ENCODE measurements around the gene CARMIL1. TPM values are rescaled to one million over a fixed set of nuclear protein-coding genes. Genes with fewer than 3 reads are reported as not detected.
A peak's percentile ranks its signal among the peaks of the same experiment; 100 is the strongest.

The CARMIL1 gene
- total RNA-seq, 1 experiment from 2014 or later, result 25.2 TPM

DNA sequence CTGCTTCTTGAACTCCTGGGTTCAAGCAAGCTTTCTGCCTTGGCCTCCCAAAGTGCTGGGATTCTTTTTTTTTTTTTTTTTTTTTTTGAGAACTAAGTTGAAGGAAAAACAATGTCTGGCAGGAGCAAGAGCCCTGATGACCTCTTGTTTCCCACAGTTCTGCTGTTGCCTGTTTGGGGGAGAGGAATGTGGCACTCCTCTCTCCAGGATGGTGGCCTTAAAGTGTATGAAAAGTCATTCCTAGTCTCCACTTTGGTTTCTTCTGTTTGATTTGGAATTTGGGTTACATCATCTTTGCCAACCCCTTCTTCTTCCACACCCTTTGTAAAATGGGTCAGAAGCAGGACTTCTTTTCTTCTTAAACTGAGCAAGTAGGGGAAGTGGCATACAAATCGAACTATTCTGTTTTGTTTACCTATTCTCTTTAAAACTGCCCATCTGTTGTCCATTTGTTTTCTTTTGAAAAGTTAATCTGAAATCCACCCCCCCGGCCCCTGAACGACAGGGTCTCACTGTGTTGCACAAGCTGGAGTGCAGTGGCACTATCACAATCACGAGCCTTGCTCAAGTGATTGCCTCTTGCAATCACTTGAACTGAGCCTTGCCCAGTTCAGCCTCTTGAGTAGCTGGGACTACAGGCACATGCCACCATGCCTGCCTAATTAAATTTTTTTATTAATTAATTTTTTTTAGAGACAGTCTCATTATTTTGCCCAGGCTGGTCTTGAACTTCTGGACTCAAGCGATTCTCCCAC is 11.3 kb downstream of the CARMIL1 start:
- H3K27me3 Mint-ChIP-seq (ENCODE audit: insufficient read depth, unreplicated experiment), result no peaks in the 10 kb centered on the region
- CTCF ChIA-PET, result interaction anchor here (0.7 kb wide), 1 partner anchor 112 kb away, joined by 5 read pairs; no protein-coding TSS in a partner anchor
- no peak for DNase-seq (ENCODE audit: unreplicated experiment)
- no peaks in the 10 kb centered on the region for H3K9me3 Mint-ChIP-seq (ENCODE audit: unreplicated experiment)
- no TSS peak for BruUV-seq (replicated peaks)
- TF ChIP-seq, protein P1, sequence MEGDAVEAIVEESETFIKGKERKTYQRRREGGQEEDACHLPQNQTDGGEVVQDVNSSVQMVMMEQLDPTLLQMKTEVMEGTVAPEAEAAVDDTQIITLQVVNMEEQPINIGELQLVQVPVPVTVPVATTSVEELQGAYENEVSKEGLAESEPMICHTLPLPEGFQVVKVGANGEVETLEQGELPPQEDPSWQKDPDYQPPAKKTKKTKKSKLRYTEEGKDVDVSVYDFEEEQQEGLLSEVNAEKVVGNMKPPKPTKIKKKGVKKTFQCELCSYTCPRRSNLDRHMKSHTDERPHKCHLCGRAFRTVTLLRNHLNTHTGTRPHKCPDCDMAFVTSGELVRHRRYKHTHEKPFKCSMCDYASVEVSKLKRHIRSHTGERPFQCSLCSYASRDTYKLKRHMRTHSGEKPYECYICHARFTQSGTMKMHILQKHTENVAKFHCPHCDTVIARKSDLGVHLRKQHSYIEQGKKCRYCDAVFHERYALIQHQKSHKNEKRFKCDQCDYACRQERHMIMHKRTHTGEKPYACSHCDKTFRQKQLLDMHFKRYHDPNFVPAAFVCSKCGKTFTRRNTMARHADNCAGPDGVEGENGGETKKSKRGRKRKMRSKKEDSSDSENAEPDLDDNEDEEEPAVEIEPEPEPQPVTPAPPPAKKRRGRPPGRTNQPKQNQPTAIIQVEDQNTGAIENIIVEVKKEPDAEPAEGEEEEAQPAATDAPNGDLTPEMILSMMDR (IDR thresholded peaks at IDR 0.05; ENCODE audit: unreplicated experiment), result no peak
- no peaks in the 10 kb centered on the region for H3K4me1 Mint-ChIP-seq (ENCODE audit: insufficient read depth, unreplicated experiment)
- POLR2A ChIA-PET, result no interaction called here
- intact Hi-C loops (cut with micrococcal nuclease), result no loop called here
- peaks cover 11% of the 10 kb centered on the region for H3K36me3 Mint-ChIP-seq (ENCODE audit: insufficient read depth, unreplicated experiment)
- no peak overlapping the region for H3K4me3 Mint-ChIP-seq (ENCODE audit: unreplicated experiment)
- H3K27ac Mint-ChIP-seq (ENCODE audit: low read depth, unreplicated experiment), result no peak overlapping the region

DNA sequence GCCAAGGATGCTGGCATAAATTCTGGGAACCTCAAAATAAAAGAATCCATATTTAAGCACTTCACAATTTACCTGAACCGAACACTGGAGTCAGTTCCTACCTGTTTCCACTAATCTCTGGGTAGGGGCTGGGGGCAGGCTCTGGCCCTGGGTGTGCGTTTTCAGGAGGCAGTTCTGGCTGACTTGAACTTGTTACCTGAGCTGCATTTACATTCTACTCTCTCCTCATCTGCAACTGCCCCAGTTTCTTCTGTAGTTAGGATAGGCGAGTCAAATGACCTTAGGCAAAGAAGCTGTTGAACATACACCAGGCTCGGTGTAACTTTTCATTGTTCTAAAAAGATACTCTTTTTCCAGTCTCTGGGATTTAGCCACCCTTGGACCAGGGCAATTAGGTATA is 13.2 kb downstream of the CARMIL1 start:
- ChIA-PET POLR2A (interaction anchor here (1.0 to 5.6 kb wide), 3 partner anchors 11 to 22 kb away, joined by 3 to 32 read pairs (median 6); partner anchors contain the start of gene CARMIL1), CTCF (interaction anchor here (0.6 to 1.4 kb wide), 2 partner anchors 13 to 416 kb away, joined by 4 read pairs; partner anchors contain the start of gene CARMIL1)
- Mint-ChIP-seq H3K27ac (ENCODE audit: low read depth, unreplicated experiment) (no peak overlapping the region), H3K4me1 (ENCODE audit: insufficient read depth, unreplicated experiment) (peaks cover 7% of the 10 kb centered on the region), H3K9me3 (ENCODE audit: unreplicated experiment) (no peaks in the 10 kb centered on the region), H3K36me3 (ENCODE audit: insufficient read depth, unreplicated experiment) (no peaks in the 10 kb centered on the region), H3K27me3 (ENCODE audit: insufficient read depth, unreplicated experiment) (no peaks in the 10 kb centered on the region), H3K4me3 (ENCODE audit: unreplicated experiment) (no peak overlapping the region)
- no peak for DNase-seq (ENCODE audit: unreplicated experiment)
- intact Hi-C loops (cut with micrococcal nuclease), result no loop called here
- BruUV-seq (replicated peaks), result no TSS peak
- TF ChIP-seq, protein P1 (IDR thresholded peaks at IDR 0.05; ENCODE audit: unreplicated experiment), result no peak

GRCh38 chr6:25295651-25296050 is 16.5 kb downstream of the CARMIL1 start:
- Mint-ChIP-seq H3K4me1 (ENCODE audit: insufficient read depth, unreplicated experiment) (peaks cover 7% of the 10 kb centered on the region), H3K36me3 (ENCODE audit: insufficient read depth, unreplicated experiment) (no peaks in the 10 kb centered on the region), H3K9me3 (ENCODE audit: unreplicated experiment) (no peaks in the 10 kb centered on the region), H3K4me3 (ENCODE audit: unreplicated experiment) (no peak overlapping the region), H3K27ac (ENCODE audit: low read depth, unreplicated experiment) (no peak overlapping the region), H3K27me3 (ENCODE audit: insufficient read depth, unreplicated experiment) (no peaks in the 10 kb centered on the region)
- intact Hi-C loops (cut with micrococcal nuclease), result no loop called here
- TF ChIP-seq, protein P1 (IDR thresholded peaks at IDR 0.05; ENCODE audit: unreplicated experiment), result no peak
- BruUV-seq (replicated peaks), result no TSS peak
- no peak for DNase-seq (ENCODE audit: unreplicated experiment)
- ChIA-PET POLR2A (interaction anchor here (2.5 to 5.6 kb wide), 2 partner anchors 15 to 16 kb away, joined by 6 to 32 read pairs; partner anchors contain the start of gene CARMIL1), CTCF (interaction anchor here (0.8 to 1.4 kb wide), 3 partner anchors 16 to 194 kb away, joined by 3 to 4 read pairs (median 3); partner anchors contain the start of gene CARMIL1)

GRCh38 chr6:25296217-25296905 is 17.2 kb downstream of the CARMIL1 start:
- no peak for DNase-seq (ENCODE audit: unreplicated experiment)
- H3K4me3 Mint-ChIP-seq (ENCODE audit: unreplicated experiment), result no peak overlapping the region
- H3K36me3 Mint-ChIP-seq (ENCODE audit: insufficient read depth, unreplicated experiment), result no peaks in the 10 kb centered on the region
- H3K27ac Mint-ChIP-seq (ENCODE audit: low read depth, unreplicated experiment), result peak overlapping the region; percentile 6
- POLR2A ChIA-PET, result interaction anchor here (0.5 to 5.6 kb wide), 3 partner anchors 9 to 17 kb away, joined by 3 to 32 read pairs (median 6); partner anchors contain the start of gene CARMIL1
- peaks cover 7% of the 10 kb centered on the region for H3K4me1 Mint-ChIP-seq (ENCODE audit: insufficient read depth, unreplicated experiment)
- H3K9me3 Mint-ChIP-seq (ENCODE audit: unreplicated experiment), result no peaks in the 10 kb centered on the region
- CTCF ChIA-PET, result interaction anchor here (0.8 to 1.4 kb wide), 3 partner anchors 17 to 194 kb away, joined by 3 to 4 read pairs (median 3); partner anchors contain the start of gene CARMIL1
- no peaks in the 10 kb centered on the region for H3K27me3 Mint-ChIP-seq (ENCODE audit: insufficient read depth, unreplicated experiment)
- no TSS peak for BruUV-seq (replicated peaks)
- TF ChIP-seq, protein P1 (IDR thresholded peaks at IDR 0.05; ENCODE audit: unreplicated experiment), result no peak
- intact Hi-C loops (cut with micrococcal nuclease), result no loop called here
